ENCODE data around the gene SPTBN2. TPM values are rescaled to one million over a fixed set of nuclear protein-coding genes. Genes with fewer than 3 reads are reported as not detected.

SPTBN2 gene
- total RNA-seq, 1 experiment from 2014 or later = 40.7 TPM

- no peak for TF ChIP-seq GRHL2 (CRISPR knock-in tag; IDR thresholded peaks at IDR 0.05; ENCODE audit: insufficient replicate concordance, severe bottlenecking)
- TF ChIP-seq, protein P1, sequence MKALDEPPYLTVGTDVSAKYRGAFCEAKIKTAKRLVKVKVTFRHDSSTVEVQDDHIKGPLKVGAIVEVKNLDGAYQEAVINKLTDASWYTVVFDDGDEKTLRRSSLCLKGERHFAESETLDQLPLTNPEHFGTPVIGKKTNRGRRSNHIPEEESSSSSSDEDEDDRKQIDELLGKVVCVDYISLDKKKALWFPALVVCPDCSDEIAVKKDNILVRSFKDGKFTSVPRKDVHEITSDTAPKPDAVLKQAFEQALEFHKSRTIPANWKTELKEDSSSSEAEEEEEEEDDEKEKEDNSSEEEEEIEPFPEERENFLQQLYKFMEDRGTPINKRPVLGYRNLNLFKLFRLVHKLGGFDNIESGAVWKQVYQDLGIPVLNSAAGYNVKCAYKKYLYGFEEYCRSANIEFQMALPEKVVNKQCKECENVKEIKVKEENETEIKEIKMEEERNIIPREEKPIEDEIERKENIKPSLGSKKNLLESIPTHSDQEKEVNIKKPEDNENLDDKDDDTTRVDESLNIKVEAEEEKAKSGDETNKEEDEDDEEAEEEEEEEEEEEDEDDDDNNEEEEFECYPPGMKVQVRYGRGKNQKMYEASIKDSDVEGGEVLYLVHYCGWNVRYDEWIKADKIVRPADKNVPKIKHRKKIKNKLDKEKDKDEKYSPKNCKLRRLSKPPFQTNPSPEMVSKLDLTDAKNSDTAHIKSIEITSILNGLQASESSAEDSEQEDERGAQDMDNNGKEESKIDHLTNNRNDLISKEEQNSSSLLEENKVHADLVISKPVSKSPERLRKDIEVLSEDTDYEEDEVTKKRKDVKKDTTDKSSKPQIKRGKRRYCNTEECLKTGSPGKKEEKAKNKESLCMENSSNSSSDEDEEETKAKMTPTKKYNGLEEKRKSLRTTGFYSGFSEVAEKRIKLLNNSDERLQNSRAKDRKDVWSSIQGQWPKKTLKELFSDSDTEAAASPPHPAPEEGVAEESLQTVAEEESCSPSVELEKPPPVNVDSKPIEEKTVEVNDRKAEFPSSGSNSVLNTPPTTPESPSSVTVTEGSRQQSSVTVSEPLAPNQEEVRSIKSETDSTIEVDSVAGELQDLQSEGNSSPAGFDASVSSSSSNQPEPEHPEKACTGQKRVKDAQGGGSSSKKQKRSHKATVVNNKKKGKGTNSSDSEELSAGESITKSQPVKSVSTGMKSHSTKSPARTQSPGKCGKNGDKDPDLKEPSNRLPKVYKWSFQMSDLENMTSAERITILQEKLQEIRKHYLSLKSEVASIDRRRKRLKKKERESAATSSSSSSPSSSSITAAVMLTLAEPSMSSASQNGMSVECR (CRISPR knock-in tag; IDR thresholded peaks at IDR 0.05; ENCODE audit: borderline replicate concordance) = peak; percentile 64; the same call in 1 of the 2 replicates
- no peak for TF ChIP-seq NR1H2 (CRISPR knock-in tag; IDR thresholded peaks at IDR 0.05)
- TF ChIP-seq, protein P2, sequence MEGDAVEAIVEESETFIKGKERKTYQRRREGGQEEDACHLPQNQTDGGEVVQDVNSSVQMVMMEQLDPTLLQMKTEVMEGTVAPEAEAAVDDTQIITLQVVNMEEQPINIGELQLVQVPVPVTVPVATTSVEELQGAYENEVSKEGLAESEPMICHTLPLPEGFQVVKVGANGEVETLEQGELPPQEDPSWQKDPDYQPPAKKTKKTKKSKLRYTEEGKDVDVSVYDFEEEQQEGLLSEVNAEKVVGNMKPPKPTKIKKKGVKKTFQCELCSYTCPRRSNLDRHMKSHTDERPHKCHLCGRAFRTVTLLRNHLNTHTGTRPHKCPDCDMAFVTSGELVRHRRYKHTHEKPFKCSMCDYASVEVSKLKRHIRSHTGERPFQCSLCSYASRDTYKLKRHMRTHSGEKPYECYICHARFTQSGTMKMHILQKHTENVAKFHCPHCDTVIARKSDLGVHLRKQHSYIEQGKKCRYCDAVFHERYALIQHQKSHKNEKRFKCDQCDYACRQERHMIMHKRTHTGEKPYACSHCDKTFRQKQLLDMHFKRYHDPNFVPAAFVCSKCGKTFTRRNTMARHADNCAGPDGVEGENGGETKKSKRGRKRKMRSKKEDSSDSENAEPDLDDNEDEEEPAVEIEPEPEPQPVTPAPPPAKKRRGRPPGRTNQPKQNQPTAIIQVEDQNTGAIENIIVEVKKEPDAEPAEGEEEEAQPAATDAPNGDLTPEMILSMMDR (IDR thresholded peaks at IDR 0.05) = no peak
- no peak for TF ChIP-seq ESRRA (CRISPR knock-in tag; IDR thresholded peaks at IDR 0.05; ENCODE audit: borderline replicate concordance)
- TF ChIP-seq GTF2I (CRISPR knock-in tag; conservative IDR thresholded peaks at IDR 0.05) = no peak
- TF ChIP-seq, protein P3, sequence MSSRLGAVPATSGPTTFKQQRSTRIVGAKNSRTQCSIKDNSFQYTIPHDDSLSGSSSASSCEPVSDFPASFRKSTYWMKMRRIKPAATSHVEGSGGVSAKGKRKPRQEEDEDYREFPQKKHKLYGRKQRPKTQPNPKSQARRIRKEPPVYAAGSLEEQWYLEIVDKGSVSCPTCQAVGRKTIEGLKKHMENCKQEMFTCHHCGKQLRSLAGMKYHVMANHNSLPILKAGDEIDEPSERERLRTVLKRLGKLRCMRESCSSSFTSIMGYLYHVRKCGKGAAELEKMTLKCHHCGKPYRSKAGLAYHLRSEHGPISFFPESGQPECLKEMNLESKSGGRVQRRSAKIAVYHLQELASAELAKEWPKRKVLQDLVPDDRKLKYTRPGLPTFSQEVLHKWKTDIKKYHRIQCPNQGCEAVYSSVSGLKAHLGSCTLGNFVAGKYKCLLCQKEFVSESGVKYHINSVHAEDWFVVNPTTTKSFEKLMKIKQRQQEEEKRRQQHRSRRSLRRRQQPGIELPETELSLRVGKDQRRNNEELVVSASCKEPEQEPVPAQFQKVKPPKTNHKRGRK (CRISPR knock-in tag; IDR thresholded peaks at IDR 0.05; ENCODE audit: borderline replicate concordance) = no peak
- no peak for TF ChIP-seq MXD4 (CRISPR knock-in tag; IDR thresholded peaks at IDR 0.05; ENCODE audit: borderline replicate concordance)
- TF ChIP-seq EMX1 (CRISPR knock-in tag; IDR thresholded peaks at IDR 0.05) = peak; percentile 79
- TF ChIP-seq, protein P4, sequence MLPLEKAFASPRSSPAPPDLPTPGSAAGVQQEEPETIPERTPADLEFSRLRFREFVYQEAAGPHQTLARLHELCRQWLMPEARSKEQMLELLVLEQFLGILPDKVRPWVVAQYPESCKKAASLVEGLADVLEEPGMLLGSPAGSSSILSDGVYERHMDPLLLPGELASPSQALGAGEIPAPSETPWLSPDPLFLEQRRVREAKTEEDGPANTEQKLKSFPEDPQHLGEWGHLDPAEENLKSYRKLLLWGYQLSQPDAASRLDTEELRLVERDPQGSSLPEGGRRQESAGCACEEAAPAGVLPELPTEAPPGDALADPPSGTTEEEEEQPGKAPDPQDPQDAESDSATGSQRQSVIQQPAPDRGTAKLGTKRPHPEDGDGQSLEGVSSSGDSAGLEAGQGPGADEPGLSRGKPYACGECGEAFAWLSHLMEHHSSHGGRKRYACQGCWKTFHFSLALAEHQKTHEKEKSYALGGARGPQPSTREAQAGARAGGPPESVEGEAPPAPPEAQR (CRISPR knock-in tag; IDR thresholded peaks at IDR 0.05) = no peak
- 0 out of 2 replicates have a peak, but pooled peaks have one; percentile 5 for TF ChIP-seq ZNF232 (CRISPR knock-in tag; IDR thresholded peaks at IDR 0.05)
- peak; percentile 87 for TF ChIP-seq MYBL2 (CRISPR knock-in tag; IDR thresholded peaks at IDR 0.05)
- TF ChIP-seq, protein P5, sequence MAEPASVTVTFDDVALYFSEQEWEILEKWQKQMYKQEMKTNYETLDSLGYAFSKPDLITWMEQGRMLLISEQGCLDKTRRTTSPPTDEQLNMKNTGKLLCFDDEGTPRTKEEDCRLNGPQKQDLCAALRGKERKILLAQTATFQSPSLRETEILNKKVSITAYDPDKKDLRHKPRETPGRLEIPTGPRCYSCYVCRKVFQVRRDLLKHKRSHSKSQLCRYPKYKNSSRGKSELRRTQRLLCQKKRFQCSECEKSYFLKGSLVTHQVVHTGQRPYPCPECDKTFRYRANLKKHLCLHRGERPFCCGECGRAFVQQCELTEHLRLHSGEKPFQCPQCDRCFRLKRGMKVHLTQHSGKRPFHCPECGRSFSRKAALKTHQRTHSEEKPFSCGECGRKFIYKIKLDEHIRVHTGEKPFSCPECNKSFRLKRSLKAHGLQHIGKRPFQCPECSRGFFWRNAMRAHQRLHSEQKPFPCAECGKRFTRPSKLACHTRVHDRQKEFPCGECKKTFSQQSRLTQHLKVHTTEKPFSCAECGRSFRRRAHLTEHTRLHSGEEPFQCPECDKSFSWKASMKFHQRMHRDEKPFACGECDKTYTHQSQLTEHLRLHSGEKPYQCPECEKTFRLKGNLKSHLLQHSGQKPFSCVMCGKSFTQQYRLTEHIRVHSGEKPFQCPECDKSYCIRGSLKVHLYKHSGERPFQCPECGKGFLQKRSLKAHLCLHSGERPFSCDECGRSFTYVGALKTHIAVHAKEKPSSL (CRISPR knock-in tag; conservative IDR thresholded peaks at IDR 0.05) = no peak
- TF ChIP-seq RORB (CRISPR knock-in tag; IDR thresholded peaks at IDR 0.05) = no peak
- TF ChIP-seq GABPB1 (CRISPR knock-in tag; IDR thresholded peaks at IDR 0.05) = no peak
- TF ChIP-seq, protein P6, sequence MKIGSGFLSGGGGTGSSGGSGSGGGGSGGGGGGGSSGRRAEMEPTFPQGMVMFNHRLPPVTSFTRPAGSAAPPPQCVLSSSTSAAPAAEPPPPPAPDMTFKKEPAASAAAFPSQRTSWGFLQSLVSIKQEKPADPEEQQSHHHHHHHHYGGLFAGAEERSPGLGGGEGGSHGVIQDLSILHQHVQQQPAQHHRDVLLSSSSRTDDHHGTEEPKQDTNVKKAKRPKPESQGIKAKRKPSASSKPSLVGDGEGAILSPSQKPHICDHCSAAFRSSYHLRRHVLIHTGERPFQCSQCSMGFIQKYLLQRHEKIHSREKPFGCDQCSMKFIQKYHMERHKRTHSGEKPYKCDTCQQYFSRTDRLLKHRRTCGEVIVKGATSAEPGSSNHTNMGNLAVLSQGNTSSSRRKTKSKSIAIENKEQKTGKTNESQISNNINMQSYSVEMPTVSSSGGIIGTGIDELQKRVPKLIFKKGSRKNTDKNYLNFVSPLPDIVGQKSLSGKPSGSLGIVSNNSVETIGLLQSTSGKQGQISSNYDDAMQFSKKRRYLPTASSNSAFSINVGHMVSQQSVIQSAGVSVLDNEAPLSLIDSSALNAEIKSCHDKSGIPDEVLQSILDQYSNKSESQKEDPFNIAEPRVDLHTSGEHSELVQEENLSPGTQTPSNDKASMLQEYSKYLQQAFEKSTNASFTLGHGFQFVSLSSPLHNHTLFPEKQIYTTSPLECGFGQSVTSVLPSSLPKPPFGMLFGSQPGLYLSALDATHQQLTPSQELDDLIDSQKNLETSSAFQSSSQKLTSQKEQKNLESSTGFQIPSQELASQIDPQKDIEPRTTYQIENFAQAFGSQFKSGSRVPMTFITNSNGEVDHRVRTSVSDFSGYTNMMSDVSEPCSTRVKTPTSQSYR (CRISPR knock-in tag; IDR thresholded peaks at IDR 0.05) = 0 out of 2 replicates have a peak, but pooled peaks have one; percentile 24
- no peak for TF ChIP-seq RELA (CRISPR knock-in tag; IDR thresholded peaks at IDR 0.05; ENCODE audit: borderline replicate concordance)
- TF ChIP-seq ZNF263 (CRISPR knock-in tag; IDR thresholded peaks at IDR 0.05; ENCODE audit: low read depth) = 0 out of 2 replicates have a peak, but pooled peaks have one; percentile 19
- TF ChIP-seq JAZF1 (CRISPR knock-in tag; IDR thresholded peaks at IDR 0.05) = no peak
- TF ChIP-seq, protein P7, sequence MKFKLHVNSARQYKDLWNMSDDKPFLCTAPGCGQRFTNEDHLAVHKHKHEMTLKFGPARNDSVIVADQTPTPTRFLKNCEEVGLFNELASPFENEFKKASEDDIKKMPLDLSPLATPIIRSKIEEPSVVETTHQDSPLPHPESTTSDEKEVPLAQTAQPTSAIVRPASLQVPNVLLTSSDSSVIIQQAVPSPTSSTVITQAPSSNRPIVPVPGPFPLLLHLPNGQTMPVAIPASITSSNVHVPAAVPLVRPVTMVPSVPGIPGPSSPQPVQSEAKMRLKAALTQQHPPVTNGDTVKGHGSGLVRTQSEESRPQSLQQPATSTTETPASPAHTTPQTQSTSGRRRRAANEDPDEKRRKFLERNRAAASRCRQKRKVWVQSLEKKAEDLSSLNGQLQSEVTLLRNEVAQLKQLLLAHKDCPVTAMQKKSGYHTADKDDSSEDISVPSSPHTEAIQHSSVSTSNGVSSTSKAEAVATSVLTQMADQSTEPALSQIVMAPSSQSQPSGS (CRISPR knock-in tag; IDR thresholded peaks at IDR 0.05; ENCODE audit: borderline replicate concordance, low read depth) = no peak
These were observed 90.6 kb downstream of the SPTBN2 start, which contains the start of gene RBM4 (continued) for GRCh38 chr11:66638177-66639065.

Data from WTC11 (cell line).